Adrenal gland (tissue), 12 donors: Measurements from ENCODE around the gene NOP14. TPM values are rescaled to one million over a fixed set of nuclear protein-coding genes. Genes with fewer than 3 reads are reported as not detected.

ENCODE experiments used
- DNase-seq, 7 donors: peaks; one replicate each; pipeline ENCODE4 v3.0.0-alpha.2; 2019 to 2020
- H3K27ac ChIP-seq, 5 donors: fragments of 200-600 bp; sonication (generic) in 4 of 5; 1 replicate in 3 of 5; 2 replicates in 2 of 5; pipeline versions ENCODE4 v1.5.1 to v1.8.0; 2016 to 2020; ENCODE audit warnings: mild to moderate bottlenecking in 1 of 5
- H3K27me3 ChIP-seq: fragments of 200-600 bp; 2 replicates; pipeline ENCODE4 v1.8.0; 2021
- H3K36me3 ChIP-seq, 2 donors: fragments of 200-600 bp; replicated peaks in 1 of 2; 1 replicate in 1 of 2; 2 replicates in 1 of 2; pipeline versions ENCODE4 v1.5.1 to v1.8.0; 2018 to 2022
- H3K4me1 ChIP-seq, 2 donors: fragments of 200-600 bp; replicated peaks in 1 of 2; 1 replicate in 1 of 2; 2 replicates in 1 of 2; pipeline versions ENCODE4 v1.5.1 to v1.8.0; 2018 to 2021
- H3K4me3 ChIP-seq, 4 donors: fragments of 200-600 bp; sonication (generic) in 3 of 4; one replicate each; pipeline ENCODE4 v1.5.1; 2016 to 2018
- H3K9me3 ChIP-seq, 3 donors: fragments of 200-600 bp; sonication (generic) in 1 of 3; replicated peaks in 1 of 3; 1 replicate in 2 of 3; 2 replicates in 1 of 3; pipeline versions ENCODE4 v1.5.1 to v1.8.0; 2016 to 2021
- CTCF ChIP-seq, 6 experiments: fragments of 450-650 bp in 4 of 6; fragments of 200-600 bp in 2 of 6; sonication (generic) in 1 of 6; IDR thresholded peaks; 1 replicate in 5 of 6; 2 replicates in 1 of 6; pipeline versions ENCODE4 v1.5.1 to v1.8.0; 2016 to 2021; ENCODE audit warnings: antibody characterized with exemption in 6 of 6, mild to moderate bottlenecking in 2 of 6, moderate library complexity in 1 of 6
- POLR2A ChIP-seq, 2 donors: fragments of 450-650 bp; IDR thresholded peaks; one replicate each; pipeline ENCODE4 v1.6.1; 2017; ENCODE audit warnings: antibody characterized with exemption in 2 of 2, mild to moderate bottlenecking in 2 of 2, moderate library complexity in 1 of 2
- WGBS, 4 donors: extraction: QIAGEN DNeasy Blood & Tissue Kit in 2 of 4; methylation state at CpG; one replicate each; pipeline versions ENCODE4 v1.1.5 to v1.1.7; 2013 to 2017; 5-methylcytosine and 5-hydroxymethylcytosine counted together
- intact Hi-C, 2 donors: fragments of 100-400 bp; cut with DNase I; formaldehyde crosslinking; loops; one replicate each; pipeline versions ENCODE4 v1.14.1 to v1.15.0; 2022 to 2023
- polyA plus RNA-seq, 3 donors: library from polyadenylated mRNA; stranded (reverse); fragments of 200-250 nt in 2 of 3; fragments of 350-450 nt in 1 of 3; fragmentation: Illumina TruSeq in 1 of 3; extraction: RNeasy Lipid Tissue Mini Kit (QIAGEN cat#74804) in 1 of 3; gene quantifications; one replicate each; pipeline ENCODE4 v1.2.3, GENCODE V29; 2013 to 2014
- total RNA-seq, 9 donors: library from RNA; depleted of rRNA in 4 of 9; stranded (reverse); fragments of >200 nt in 4 of 9; fragments of 120-200 nt in 1 of 9; fragmentation: NEBNext Ultra II Directional in 1 of 9; extraction: Animal tissue kit (Norgen Biotek cat#: 25700) in 1 of 9; gene quantifications; one replicate each; pipeline versions ENCODE4 v1.1.0 to v1.2.4, GENCODE V29; 2013 to 2023
- donor health status: healthy with polysubstance abuse.
- donor health status: Bipolar disorder and iron deficiency.
- donor health status: DM: yes; HTN: yes; CAD: no.
- donor health status: DM: no; HTN: no; CAD: no.
- donor health status: DM: no; HTN: no; CAD: no.
- donor health status: DM: yes; HTN: yes; CAD: no.

Gene NOP14
- total and polyA plus RNA-seq, 12 donors = 16.4 to 56.5 (median 25.5) TPM

GRCh38 chr4:2930758-2931511, 32.3 kb downstream of the NOP14 start:
- Histone ChIP-seq H3K4me3 (no peak overlapping the region), H3K36me3 (peaks cover 0 to 55% of the 10 kb centered on the region in 2 donors), H3K9me3 (no peaks in the 10 kb centered on the region), H3K27me3 (no peaks in the 10 kb centered on the region), H3K4me1 (peaks cover 11 to 17% of the 10 kb centered on the region in 2 donors), H3K27ac (peak overlapping the region in 1 of 5 donors; percentile 95)
- TF ChIP-seq POLR2A (IDR thresholded peaks at IDR 0.05) = no peak
- no peak for TF ChIP-seq CTCF (IDR thresholded peaks at IDR 0.05)
- intact Hi-C loops = loop anchor here (10.0 kb wide), 2 partner anchors 86 to 166 kb away; partner anchors contain the start of gene ADD1 (in 2 of the 2)
- peak in 3 of 7 donors; percentile 20 to 53 (median 35) for DNase-seq
- 77 to 96% (median 84%) methylated on average over 3 to 34 of the region's 34 CpGs for WGBS, 4 donors

- H3K4me3 ChIP-seq = no peak overlapping the region
- no peak for TF ChIP-seq POLR2A (IDR thresholded peaks at IDR 0.05)
- no peak for TF ChIP-seq CTCF (IDR thresholded peaks at IDR 0.05)
- 84 to 92% (median 89%) methylated on average over 10 to 12 of the region's 12 CpGs for WGBS, 4 donors
- no peaks in the 10 kb centered on the region for H3K27me3 ChIP-seq
- H3K4me1 ChIP-seq = peaks cover 5 to 11% of the 10 kb centered on the region in 2 donors
- peak in 3 of 7 donors; percentile 5 to 51 (median 15) for DNase-seq
- intact Hi-C loops = loop anchor here (10.0 kb wide), 2 partner anchors 85 to 165 kb away; partner anchors contain the start of gene ADD1 (in 2 of the 2)
- no peaks in the 10 kb centered on the region for H3K9me3 ChIP-seq
- H3K27ac ChIP-seq = no peak overlapping the region
- peaks cover 0 to 62% of the 10 kb centered on the region in 2 donors for H3K36me3 ChIP-seq
These were observed 33.0 kb downstream of the NOP14 start for GRCh38 chr4:2930135-2930757.

DNA sequence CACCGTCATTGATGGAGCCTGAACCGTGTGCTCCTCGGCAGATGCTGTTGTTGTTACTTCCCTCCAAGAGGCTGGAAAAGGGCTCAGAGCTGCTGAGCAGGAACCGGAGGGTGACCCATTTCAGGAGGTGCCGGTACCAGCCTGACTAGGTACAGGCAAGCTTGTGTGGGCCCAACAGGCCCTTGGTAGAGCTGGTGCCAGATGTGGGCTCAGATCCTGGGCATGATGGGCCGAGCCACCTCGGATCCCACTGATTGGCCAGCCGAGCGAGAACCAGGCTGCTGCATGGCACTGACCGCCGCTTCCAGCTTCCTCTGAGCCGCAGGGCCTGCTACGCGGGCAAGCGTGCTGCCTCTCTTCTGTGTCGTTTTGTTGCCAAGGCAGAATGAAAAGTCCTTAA, 33.7 kb downstream of the NOP14 start:
- Histone ChIP-seq H3K9me3 (no peaks in the 10 kb centered on the region), H3K27ac (no peak overlapping the region), H3K4me1 (peaks cover 4 to 8% of the 10 kb centered on the region in 2 donors), H3K4me3 (no peak overlapping the region), H3K27me3 (no peaks in the 10 kb centered on the region), H3K36me3 (peaks cover 0 to 70% of the 10 kb centered on the region in 2 donors)
- 91 to 95% (median 92%) methylated on average over 12 to 16 of the region's 16 CpGs for WGBS, 4 donors
- intact Hi-C loops = no loop called here
- peak in 3 of 7 donors; percentile 7 to 47 (median 13) for DNase-seq
- no peak for TF ChIP-seq CTCF (IDR thresholded peaks at IDR 0.05)
- TF ChIP-seq POLR2A (IDR thresholded peaks at IDR 0.05) = no peak
